T follicular helper cell (primary cell): ENCODE data around the gene CASP12.

Experiments
- DNase-seq: peaks from one replicate; pipeline ENCODE4 v3.0.0-alpha.2; 2020; ENCODE audit warnings: low read depth

Gene CASP12

GRCh38 chr11:104891135-104891534 lies 7.1 kb downstream of the CASP12 start:
- DNase-seq = no peak

DNA sequence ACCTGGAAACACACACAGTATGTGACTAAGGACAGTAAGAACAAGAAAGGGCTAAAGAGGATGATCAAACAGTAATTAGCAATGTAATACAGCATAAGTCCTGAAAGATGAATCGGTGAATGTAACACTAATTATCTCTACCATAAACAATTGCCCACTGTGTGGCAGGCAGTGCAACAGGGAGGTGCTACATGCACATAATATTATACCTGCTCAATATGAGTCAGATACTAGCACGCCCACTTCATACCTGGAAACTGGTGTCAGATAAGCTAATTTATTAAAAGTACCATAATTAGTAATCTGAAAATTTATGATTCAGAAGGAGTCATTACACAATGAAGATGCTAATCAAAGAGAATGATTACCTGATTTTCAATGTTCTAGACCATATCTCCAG lies 14.9 kb downstream of the CASP12 start:
- DNase-seq = no peak

DNA sequence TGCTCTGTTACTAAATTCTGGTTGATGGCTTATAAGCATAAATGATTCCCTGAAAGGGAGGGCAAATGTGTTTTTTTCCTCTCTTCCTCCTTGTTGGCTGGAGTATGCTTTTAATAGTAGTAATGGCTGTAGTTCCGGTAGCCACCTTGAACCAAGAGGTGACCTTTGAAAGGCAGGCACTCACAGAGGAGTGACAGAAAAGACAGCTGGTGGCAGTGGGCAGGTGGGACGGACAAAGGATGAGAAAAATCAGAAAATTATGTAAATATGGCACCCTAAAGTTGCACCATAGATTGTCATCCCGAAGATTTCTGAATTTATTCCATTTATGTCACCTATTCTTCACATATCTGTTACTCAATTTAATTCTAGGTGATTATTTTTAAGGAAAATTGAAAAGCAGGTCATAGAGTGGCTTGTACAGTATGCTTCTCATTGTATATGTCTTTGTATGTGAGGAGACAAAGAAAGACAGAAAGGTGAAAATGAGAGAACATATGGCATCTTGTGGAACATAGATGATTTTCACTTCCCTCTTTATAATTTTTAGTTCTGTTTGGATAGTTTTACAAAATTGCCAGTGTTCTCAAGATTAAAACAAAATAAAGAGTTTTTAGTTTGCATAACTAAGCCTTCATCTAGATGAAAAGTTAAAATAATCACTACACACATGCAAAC lies 17.0 kb downstream of the CASP12 start:
- no peak for DNase-seq

- DNase-seq = no peak
These were observed 18.6 kb downstream of the CASP12 start for GRCh38 chr11:104879514-104880190.

GRCh38 chr11:104876861-104877431 lies 21.3 kb downstream of the CASP12 start:
- no peak for DNase-seq

DNA sequence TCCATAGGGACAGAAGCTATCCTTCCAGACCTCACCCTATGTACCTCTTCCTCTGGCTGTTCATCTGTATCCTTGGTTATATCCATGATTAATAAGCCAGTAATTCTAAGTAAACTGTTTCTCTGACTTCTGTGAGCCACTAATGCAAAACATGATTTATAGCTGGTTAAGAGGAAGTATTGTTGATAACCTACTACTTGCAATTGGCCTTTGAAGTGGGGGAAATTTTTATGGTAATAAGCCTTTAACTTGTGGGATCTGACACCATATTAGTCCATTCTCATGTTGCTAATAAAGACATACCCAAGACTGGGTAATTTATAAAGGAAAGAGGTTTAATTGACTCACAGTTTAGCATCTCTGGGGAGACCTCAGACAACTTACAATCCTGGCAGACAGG lies 21.9 kb downstream of the CASP12 start:
- DNase-seq = no peak

- no peak for DNase-seq
These were observed 25.0 kb downstream of the CASP12 start for GRCh38 chr11:104873252-104873651.

DNA sequence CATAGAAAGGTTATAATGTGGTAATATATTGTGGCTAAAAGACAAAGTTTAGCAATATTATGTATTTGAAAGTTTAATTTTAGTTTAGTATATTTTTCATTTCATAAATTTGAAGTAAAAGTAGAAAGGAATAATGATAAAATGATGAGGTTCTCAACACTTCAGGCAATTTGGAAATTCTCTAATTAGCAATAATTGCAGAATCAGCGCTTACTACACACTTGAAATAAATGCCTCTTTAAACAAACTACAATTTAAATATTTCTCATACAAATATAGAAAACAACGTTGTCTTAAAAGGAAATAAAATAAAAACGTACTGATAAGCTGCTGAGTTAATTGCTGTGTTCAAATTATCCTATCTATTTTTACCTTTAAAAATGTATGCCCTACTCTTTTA lies 25.9 kb downstream of the CASP12 start:
- DNase-seq = no peak

DNA sequence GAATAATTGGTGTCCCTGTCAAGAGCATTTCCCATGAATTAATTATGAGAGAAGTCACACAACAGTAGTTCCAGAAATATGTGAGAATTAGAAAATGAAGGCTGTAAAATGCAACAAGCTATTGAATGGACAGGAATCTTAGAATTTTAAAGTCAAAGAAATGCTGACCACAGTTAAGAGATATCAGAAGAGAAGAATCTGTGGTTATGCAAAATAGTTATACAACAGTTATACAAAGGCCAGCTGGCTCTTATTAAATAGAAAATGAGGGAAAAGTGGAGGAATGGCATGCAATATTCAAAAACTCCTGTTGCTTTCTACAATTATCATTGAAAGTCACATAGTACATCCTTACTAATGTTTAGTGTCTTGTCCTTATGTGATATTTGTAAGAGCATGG lies 27.4 kb downstream of the CASP12 start:
- DNase-seq = no peak

DNA sequence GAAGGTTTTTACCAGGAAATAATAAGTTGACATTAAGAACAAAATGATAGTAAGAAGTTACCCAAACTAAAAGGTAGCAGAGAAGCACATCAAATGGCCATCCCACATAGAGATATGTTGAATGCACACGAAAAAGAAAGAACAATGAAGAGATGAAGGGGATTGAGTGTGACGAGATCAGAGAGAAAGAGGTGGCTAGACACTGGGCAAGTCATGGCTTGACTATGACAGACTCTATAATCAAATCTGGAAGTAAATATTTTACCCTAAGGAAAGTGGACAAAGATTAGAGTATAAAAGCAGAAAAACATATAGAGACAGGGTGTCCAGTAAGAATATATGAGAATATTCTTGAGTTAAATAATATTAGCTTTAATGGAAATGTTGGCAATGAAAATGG lies 31.4 kb downstream of the CASP12 start:
- DNase-seq = no peak

DNA sequence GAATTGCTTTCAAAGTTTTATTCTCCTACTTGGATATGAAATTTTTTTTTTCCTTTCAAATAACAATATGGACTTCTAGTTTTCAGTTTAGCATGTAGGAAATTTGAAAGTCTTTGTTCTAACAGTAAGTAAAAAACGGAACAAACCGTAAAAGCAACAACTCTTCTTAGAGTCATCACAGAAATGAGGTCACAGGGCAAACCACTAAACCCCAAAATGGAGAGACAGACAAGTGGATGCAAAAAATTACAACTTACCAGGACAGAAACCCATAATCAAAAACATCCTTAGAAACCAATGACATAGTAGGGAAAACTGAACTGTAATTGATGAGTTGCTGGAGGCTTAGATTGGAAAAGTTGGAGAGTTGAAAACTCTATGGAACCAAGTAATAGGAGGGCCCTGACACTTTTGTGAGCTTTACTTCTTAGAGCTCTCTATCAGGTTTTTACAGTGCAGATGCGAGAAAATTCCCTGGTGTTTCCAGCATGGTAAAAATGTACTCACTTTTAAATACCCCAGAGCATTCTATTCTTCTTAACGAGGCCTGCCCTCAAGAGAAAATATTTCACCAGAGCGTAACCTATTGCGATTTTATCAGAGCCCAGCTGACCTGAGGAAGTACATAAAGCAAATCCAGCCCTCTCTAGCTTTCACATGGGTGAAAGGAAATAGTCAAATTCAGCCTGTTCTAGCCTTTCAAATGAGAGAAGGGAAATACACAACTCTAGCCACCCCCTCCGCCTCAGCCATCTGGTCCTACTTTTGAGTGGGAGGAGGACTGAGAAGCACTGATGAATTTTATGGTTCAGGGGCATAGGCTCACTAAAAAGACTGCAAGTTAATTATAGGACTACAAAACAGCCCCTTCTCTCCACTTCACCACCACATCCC lies 39.1 kb downstream of the CASP12 start:
- no peak for DNase-seq

DNA sequence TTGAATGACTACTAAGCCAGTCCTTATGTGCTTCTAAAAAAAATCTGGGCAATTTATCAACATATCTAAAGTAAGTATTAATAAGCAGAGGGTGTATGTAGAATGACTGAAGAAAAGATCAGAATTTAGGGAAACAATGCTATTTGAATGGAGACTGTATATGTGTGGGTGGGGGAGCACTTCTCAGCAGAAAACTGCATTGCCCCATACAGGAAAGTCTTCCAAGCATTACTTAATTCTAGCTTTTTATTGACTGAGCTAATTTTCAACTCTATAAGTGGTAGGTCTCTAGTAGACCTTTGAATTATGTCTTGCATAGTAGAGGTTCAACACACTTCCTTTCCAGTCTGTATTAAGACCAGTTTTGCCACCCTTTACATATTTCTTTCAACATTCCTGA lies 41.7 kb downstream of the CASP12 start:
- no peak for DNase-seq

- DNase-seq = no peak
These were observed 42.3 kb downstream of the CASP12 start for GRCh38 chr11:104855965-104856364.

- no peak for DNase-seq
These were observed 45.0 kb downstream of the CASP12 start for GRCh38 chr11:104853276-104853675.

- no peak for DNase-seq
These were observed 45.4 kb downstream of the CASP12 start for GRCh38 chr11:104852811-104853210.

GRCh38 chr11:104846216-104846615 lies 52.0 kb downstream of the CASP12 start:
- DNase-seq = no peak

- no peak for DNase-seq
These were observed 53.8 kb downstream of the CASP12 start for GRCh38 chr11:104844451-104844850.

GRCh38 chr11:104843150-104843836 lies 55.0 kb downstream of the CASP12 start:
- DNase-seq = no peak

GRCh38 chr11:104841973-104842525 lies 56.2 kb downstream of the CASP12 start:
- DNase-seq = no peak

DNA sequence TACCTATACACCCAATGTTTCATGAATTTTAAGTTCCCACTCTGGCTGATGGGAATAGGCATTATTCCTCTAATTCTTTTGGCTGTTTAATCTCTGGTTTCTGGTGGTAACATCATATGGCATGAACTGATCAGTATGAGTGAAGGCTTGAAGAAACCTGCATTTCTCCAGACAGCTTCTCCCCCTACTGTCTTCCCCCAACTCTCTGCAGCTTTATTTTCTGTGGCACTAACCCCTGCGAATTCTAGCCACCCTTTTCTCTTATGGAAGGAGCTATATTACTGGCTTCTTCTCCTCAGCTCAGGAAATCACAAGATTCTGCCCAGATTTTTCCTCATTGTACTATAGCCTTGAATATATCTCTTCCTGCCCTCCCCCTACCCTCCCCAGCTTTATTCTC lies 57.1 kb downstream of the CASP12 start:
- DNase-seq = no peak

DNA sequence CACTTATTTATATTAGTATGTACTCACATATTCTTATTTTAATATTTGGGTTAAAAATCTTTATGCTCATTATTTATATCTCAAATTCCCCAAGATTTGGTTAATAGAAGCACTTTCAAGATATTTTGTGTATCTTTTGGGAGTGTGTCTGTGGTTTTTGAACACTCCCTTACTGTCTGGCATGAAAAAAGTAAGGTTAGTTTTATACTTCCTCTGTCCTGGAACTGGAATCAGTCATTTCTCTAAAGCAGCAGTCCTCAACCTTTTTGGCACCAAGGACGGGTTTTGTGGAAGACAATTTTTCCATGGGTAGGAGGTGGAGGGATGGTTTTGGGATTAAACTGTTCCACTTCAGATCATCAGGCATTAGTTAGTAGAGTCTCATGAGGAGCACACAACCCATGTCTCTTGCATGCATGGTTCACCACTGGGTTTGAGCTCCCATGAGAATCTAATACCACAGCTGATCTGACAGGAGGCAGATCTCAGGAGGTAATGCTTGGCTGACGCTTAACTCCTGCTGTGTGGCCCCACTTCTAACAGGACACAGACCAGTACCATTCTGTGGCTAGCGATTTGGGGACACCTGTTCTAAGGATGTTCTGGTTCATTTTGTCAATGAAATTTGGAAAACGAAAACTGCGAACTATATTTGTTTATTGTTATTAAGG lies 60.2 kb downstream of the CASP12 start:
- no peak for DNase-seq
